CD14-positive monocyte (primary cell): ENCODE data around the gene HLTF. TPM values are rescaled to one million over a fixed set of nuclear protein-coding genes. Genes with fewer than 3 reads are reported as not detected.

Experiments used
- DNase-seq, 3 donors: peaks; one replicate each; pipeline ENCODE4 v3.0.0-alpha.2; 2011 to 2022
- H2AFZ ChIP-seq: 2 replicates; pipeline ENCODE4 v1.6.0; 2012; ENCODE audit warnings: mild to moderate bottlenecking, low read depth, low read length, inconsistent platforms; ENCODE audit not compliant: insufficient read depth, poor library complexity, severe bottlenecking
- H3K27ac ChIP-seq, 2 donors: 1 replicate in 1 of 2; 2 replicates in 1 of 2; pipeline ENCODE4 v1.5.1; 2012 to 2013; ENCODE audit warnings: low read length in 2 of 2, control low read depth in 1 of 2, inconsistent platforms in 1 of 2, low read depth in 1 of 2, mild to moderate bottlenecking in 1 of 2
- H3K27me3 ChIP-seq, 2 donors: one replicate each; pipeline versions ENCODE4 v1.6.0 to v1.6.1; 2011 to 2013; ENCODE audit warnings: low read length in 2 of 2; ENCODE audit not compliant: control insufficient read depth in 2 of 2, insufficient read depth in 2 of 2
- H3K36me3 ChIP-seq, 2 donors: replicated peaks in 1 of 2; 1 replicate in 1 of 2; 2 replicates in 1 of 2; pipeline versions ENCODE4 v1.5.1 to v1.6.1; 2012 to 2013; ENCODE audit warnings: low read length in 2 of 2, control low read depth in 1 of 2, inconsistent platforms in 1 of 2, mild to moderate bottlenecking in 1 of 2; ENCODE audit not compliant: insufficient read depth in 2 of 2, control insufficient read depth in 1 of 2
- H3K4me1 ChIP-seq, 2 donors: 1 replicate in 1 of 2; 2 replicates in 1 of 2; pipeline versions ENCODE4 v1.5.1 to v1.6.1; 2012 to 2013; ENCODE audit warnings: low read length in 2 of 2, control low read depth in 1 of 2, inconsistent platforms in 1 of 2, mild to moderate bottlenecking in 1 of 2, moderate library complexity in 1 of 2; ENCODE audit not compliant: insufficient read depth in 2 of 2, control insufficient read depth in 1 of 2
- H3K4me2 ChIP-seq: replicated peaks from 2 replicates; pipeline ENCODE3; 2012; ENCODE audit warnings: low read length, moderate library complexity, mild to moderate bottlenecking; ENCODE audit not compliant: poor library complexity, severe bottlenecking; ENCODE audit errors: extremely low read depth
- H3K4me3 ChIP-seq, 3 experiments: fragments of 200-600 bp in 1 of 3; sonication (generic) in 1 of 3; replicated peaks in 1 of 3; 1 replicate in 2 of 3; 2 replicates in 1 of 3; pipeline ENCODE4 v1.5.1; 2011 to 2013; ENCODE audit warnings: low read length in 3 of 3, mild to moderate bottlenecking in 3 of 3, control low read depth in 2 of 3, low read depth in 2 of 3, inconsistent platforms in 1 of 3, moderate library complexity in 1 of 3
- H3K79me2 ChIP-seq: 2 replicates; pipeline ENCODE4 v1.6.0; 2012; ENCODE audit warnings: mild to moderate bottlenecking, control low read depth, inconsistent platforms, low read length, moderate library complexity; ENCODE audit not compliant: insufficient read depth
- H3K9ac ChIP-seq: 2 replicates; pipeline ENCODE4 v1.6.0; 2017; ENCODE audit warnings: low read length, mild to moderate bottlenecking; ENCODE audit not compliant: insufficient read depth, poor library complexity, severe bottlenecking
- H3K9me3 ChIP-seq, 2 donors: replicated peaks in 1 of 2; 1 replicate in 1 of 2; 2 replicates in 1 of 2; pipeline versions ENCODE4 v1.5.1 to v1.6.1; 2012 to 2013; ENCODE audit warnings: low read length in 2 of 2, control low read depth in 1 of 2; ENCODE audit not compliant: control insufficient read depth in 1 of 2, insufficient read depth in 1 of 2
- H4K20me1 ChIP-seq: 2 replicates; pipeline ENCODE4 v1.6.0; 2012; ENCODE audit warnings: mild to moderate bottlenecking, low read length, control low read depth, moderate library complexity; ENCODE audit not compliant: insufficient read depth
- H3K27ac Mint-ChIP-seq, 7 donors: one replicate each; pipeline ENCODE4 v1.8.0; 2020; ENCODE audit warnings: mild to moderate bottlenecking in 7 of 7, mixed read lengths in 7 of 7, moderate library complexity in 6 of 7, inconsistent platforms in 2 of 7
- H3K27me3 Mint-ChIP-seq, 3 donors: one replicate each; pipeline ENCODE4 v1.8.0; 2021 to 2022; ENCODE audit warnings: low read depth in 3 of 3, mild to moderate bottlenecking in 3 of 3, mixed read lengths in 3 of 3, moderate library complexity in 3 of 3, inconsistent platforms in 1 of 3
- H3K36me3 Mint-ChIP-seq, 2 donors: one replicate each; pipeline ENCODE4 v1.8.0; 2020; ENCODE audit warnings: mixed read lengths in 2 of 2, inconsistent platforms in 1 of 2, mild to moderate bottlenecking in 1 of 2
- H3K4me1 Mint-ChIP-seq: one replicate; pipeline ENCODE4 v1.8.0; 2020; ENCODE audit warnings: mild to moderate bottlenecking, mixed read lengths
- H3K4me3 Mint-ChIP-seq, 2 donors: one replicate each; pipeline ENCODE4 v1.8.0; 2020; ENCODE audit warnings: mild to moderate bottlenecking in 2 of 2, mixed read lengths in 2 of 2, moderate library complexity in 1 of 2
- H3K9me3 Mint-ChIP-seq, 7 donors: one replicate each; pipeline ENCODE4 v1.8.0; 2020 to 2022; ENCODE audit warnings: mixed read lengths in 7 of 7, mild to moderate bottlenecking in 6 of 7, moderate library complexity in 6 of 7, inconsistent platforms in 2 of 7
- CTCF ChIP-seq: fragments of 200-600 bp; IDR thresholded peaks from one replicate; pipeline ENCODE4 v1.8.0; 2022; ENCODE audit warnings: antibody characterized with exemption, mild to moderate bottlenecking
- WGBS: methylation state at CpG from one replicate; pipeline ENCODE4 v1.1.5; 2013; ENCODE audit warnings: missing lambda C conversion rate; ENCODE audit not compliant: insufficient coverage; 5-methylcytosine and 5-hydroxymethylcytosine counted together
- intact Hi-C, 2 donors: fragments of 100-400 bp; cut with micrococcal nuclease; formaldehyde crosslinking; loops; one replicate each; pipeline versions ENCODE4 v1.15.0 to v1.15.1; 2023
- polyA plus RNA-seq, 3 donors: library from polyadenylated mRNA; depleted of rRNA in 1 of 3; unstranded in 2 of 3; stranded (reverse) in 1 of 3; fragments of 300-500 nt in 2 of 3; fragments of >200 nt in 1 of 3; fragmentation: Illumina TruSeq in 2 of 3; gene quantifications; 1 replicate in 2 of 3; 2 replicates in 1 of 3; pipeline ENCODE4 v1.2.3, GENCODE V29; 2012 to 2021

The HLTF gene
- polyA plus RNA-seq, 3 donors, result 2.0 to 4.6 (median 2.7) TPM

- H4K20me1 ChIP-seq, result no peaks in the 10 kb centered on the region
- no peaks in the 10 kb centered on the region for H3K9me3 Mint-ChIP-seq
- no peaks in the 10 kb centered on the region for H3K27me3 ChIP-seq
- H3K79me2 ChIP-seq, result peaks cover under 1% of the 10 kb centered on the region
- H3K9me3 ChIP-seq, result no peaks in the 10 kb centered on the region
- H3K4me1 Mint-ChIP-seq, result peaks cover 15% of the 10 kb centered on the region
- peak overlapping the region in 1 of 7 donors; percentile 28 for H3K27ac Mint-ChIP-seq
- H3K4me3 ChIP-seq, result no peak overlapping the region
- H3K4me3 Mint-ChIP-seq, result no peak overlapping the region
- H3K36me3 ChIP-seq, result no peaks in the 10 kb centered on the region
- peaks cover 0 to 5% (median 2%) of the 10 kb centered on the region in 3 donors for H3K27me3 Mint-ChIP-seq
- TF ChIP-seq CTCF, result no peak
- H3K27ac ChIP-seq, result no peak overlapping the region
- DNase-seq, result no peak
- intact Hi-C loops, result no loop called here
- no peak overlapping the region for H3K9ac ChIP-seq
- 80% methylated on average over 1 of the region's 3 CpGs for WGBS
- H3K4me2 ChIP-seq, result no peak overlapping the region
- H3K36me3 Mint-ChIP-seq, result no peaks in the 10 kb centered on the region
- peaks cover 15 to 16% of the 10 kb centered on the region in 2 donors for H3K4me1 ChIP-seq
- no peak overlapping the region for H2AFZ ChIP-seq
Observed at GRCh38 chr3:149090907-149091306, 4.6 kb upstream of the HLTF start.

- no peaks in the 10 kb centered on the region for H3K36me3 ChIP-seq
- Mint-ChIP-seq H3K27me3 (peaks cover 0 to 5% (median 2%) of the 10 kb centered on the region in 3 donors), H3K4me1 (peaks cover 13% of the 10 kb centered on the region), H3K4me3 (no peak overlapping the region), H3K36me3 (no peaks in the 10 kb centered on the region), H3K9me3 (no peaks in the 10 kb centered on the region), H3K27ac (peak overlapping the region in 1 of 7 donors; percentile 28)
- peaks cover 14 to 15% of the 10 kb centered on the region in 2 donors for H3K4me1 ChIP-seq
- H3K79me2 ChIP-seq, result peaks cover 5% of the 10 kb centered on the region
- H3K4me2 ChIP-seq, result no peak overlapping the region
- H3K27ac ChIP-seq, result no peak overlapping the region
- H2AFZ ChIP-seq, result peak overlapping the region; percentile 54
- H3K4me3 ChIP-seq, result no peak overlapping the region
- TF ChIP-seq CTCF, result no peak
- no CpG with 5 or more reads among the region's 1 CpG for WGBS
- H3K27me3 ChIP-seq, result no peaks in the 10 kb centered on the region
- no peaks in the 10 kb centered on the region for H3K9me3 ChIP-seq
- no peaks in the 10 kb centered on the region for H4K20me1 ChIP-seq
- intact Hi-C loops, result no loop called here
- no peak for DNase-seq
- no peak overlapping the region for H3K9ac ChIP-seq
Observed at GRCh38 chr3:149090461-149090860, 4.1 kb upstream of the HLTF start.
